ENCODE measurements around the gene PCNX4. TPM values are rescaled to one million over a fixed set of nuclear protein-coding genes. Genes with fewer than 3 reads are reported as not detected.

Gene PCNX4
- total RNA-seq, 1 donor from 2014 or later = 63.8 TPM

DNA sequence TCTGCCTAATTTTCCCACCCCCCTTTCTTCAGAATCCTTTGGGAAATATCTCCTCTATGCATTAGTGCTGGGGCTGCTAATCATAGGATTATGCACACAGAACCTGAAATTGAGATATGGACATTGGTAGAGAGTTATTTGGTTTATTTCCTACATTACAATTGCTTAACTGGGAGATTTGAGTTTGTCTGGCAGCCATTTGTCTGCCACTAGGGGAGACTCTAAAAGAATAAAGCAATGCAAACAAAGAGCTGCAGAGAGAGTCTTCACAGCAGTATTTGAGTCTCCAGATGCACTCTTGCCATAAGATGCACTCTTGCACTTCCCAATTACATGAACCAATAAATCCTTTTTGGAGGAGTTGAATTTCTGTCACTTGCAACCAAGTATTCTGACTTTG is 12.0 kb upstream of the PCNX4 start:
- no peak for DNase-seq (ENCODE audit: low read depth)
- TF ChIP-seq, protein P1, sequence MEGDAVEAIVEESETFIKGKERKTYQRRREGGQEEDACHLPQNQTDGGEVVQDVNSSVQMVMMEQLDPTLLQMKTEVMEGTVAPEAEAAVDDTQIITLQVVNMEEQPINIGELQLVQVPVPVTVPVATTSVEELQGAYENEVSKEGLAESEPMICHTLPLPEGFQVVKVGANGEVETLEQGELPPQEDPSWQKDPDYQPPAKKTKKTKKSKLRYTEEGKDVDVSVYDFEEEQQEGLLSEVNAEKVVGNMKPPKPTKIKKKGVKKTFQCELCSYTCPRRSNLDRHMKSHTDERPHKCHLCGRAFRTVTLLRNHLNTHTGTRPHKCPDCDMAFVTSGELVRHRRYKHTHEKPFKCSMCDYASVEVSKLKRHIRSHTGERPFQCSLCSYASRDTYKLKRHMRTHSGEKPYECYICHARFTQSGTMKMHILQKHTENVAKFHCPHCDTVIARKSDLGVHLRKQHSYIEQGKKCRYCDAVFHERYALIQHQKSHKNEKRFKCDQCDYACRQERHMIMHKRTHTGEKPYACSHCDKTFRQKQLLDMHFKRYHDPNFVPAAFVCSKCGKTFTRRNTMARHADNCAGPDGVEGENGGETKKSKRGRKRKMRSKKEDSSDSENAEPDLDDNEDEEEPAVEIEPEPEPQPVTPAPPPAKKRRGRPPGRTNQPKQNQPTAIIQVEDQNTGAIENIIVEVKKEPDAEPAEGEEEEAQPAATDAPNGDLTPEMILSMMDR (conservative IDR thresholded peaks at IDR 0.05; ENCODE audit: low read depth, low read length) = peak; percentile 32
- H3K4me3 ChIP-seq (ENCODE audit: low read depth, low read length) = no peak overlapping the region

DNA sequence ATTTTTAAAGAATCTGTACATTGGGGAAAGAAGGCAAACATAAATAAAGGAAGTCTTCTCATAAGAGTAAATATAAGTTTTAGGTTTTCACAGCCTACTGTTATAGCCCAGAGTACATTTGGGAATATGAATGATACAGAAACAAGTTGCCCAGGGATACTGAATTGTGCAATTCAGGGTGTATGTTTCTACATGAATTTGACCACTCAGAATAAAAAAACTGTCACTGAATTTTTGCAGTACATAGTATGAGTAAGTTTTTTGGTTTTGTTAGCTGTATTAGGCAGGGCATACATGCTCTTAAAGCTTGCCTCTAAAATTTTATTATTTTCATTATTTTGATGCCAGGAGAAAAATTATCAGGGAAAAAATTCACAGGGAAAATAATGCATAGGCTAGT is 6.6 kb upstream of the PCNX4 start:
- no peak overlapping the region for H3K4me3 ChIP-seq (ENCODE audit: low read depth, low read length)
- TF ChIP-seq, protein P1 (conservative IDR thresholded peaks at IDR 0.05; ENCODE audit: low read depth, low read length) = no peak
- DNase-seq (ENCODE audit: low read depth) = no peak

DNA sequence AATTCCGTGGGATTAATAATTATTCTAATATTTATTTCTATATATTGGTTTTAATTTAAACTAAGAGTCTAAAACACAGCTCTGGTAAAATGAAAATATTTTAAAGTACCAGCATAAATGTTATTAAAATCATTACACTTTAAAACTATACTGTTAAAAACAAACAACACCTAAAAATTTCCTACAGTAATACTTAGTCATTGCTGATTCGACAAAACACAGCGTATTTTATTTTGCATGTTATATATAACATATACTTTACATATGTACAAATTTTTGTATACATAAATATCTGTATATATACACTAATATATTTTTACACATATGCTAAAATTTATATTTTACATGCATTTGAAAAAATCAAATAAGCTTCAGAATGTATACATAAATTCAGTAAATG is 6.0 kb upstream of the PCNX4 start:
- TF ChIP-seq, protein P1 (conservative IDR thresholded peaks at IDR 0.05; ENCODE audit: low read depth, low read length) = no peak
- no peak overlapping the region for H3K4me3 ChIP-seq (ENCODE audit: low read depth, low read length)
- DNase-seq (ENCODE audit: low read depth) = no peak

GRCh38 chr14:60087668-60088067 is 4.1 kb upstream of the PCNX4 start:
- TF ChIP-seq, protein P1 (conservative IDR thresholded peaks at IDR 0.05; ENCODE audit: low read depth, low read length) = no peak
- H3K4me3 ChIP-seq (ENCODE audit: low read depth, low read length) = no peak overlapping the region
- DNase-seq (ENCODE audit: low read depth) = no peak

- DNase-seq (ENCODE audit: low read depth) = no peak
- TF ChIP-seq, protein P1 (conservative IDR thresholded peaks at IDR 0.05; ENCODE audit: low read depth, low read length) = no peak
- H3K4me3 ChIP-seq (ENCODE audit: low read depth, low read length) = no peak overlapping the region
Observed at GRCh38 chr14:60089221-60089620, 2.5 kb upstream of the PCNX4 start.

GRCh38 chr14:60090864-60091519 is 731 bp upstream of the PCNX4 start:
- H3K4me3 ChIP-seq (ENCODE audit: low read depth, low read length) = peak overlapping the region; percentile 89
- TF ChIP-seq, protein P1 (conservative IDR thresholded peaks at IDR 0.05; ENCODE audit: low read depth, low read length) = no peak
- no peak for DNase-seq (ENCODE audit: low read depth)

DNA sequence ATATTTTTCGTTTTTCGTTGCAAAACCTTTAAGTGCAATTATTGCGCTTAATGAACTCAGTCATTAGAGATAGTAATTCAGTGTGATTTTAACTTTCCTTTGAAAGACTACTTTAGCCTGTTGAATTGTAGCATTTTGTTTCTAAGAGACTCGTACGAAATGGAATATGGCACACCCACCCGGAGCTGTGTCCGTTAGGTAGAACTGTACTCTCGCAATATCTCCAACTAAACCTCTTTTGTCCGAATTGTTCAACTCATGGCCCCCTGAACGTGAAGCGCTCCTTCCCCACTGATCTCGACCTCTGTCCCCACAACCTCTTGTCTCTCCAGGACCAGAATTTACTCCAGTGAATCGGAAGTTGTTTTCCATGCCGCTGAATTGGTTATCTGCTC is 800 bp downstream of the PCNX4 start:
- TF ChIP-seq, protein P1 (conservative IDR thresholded peaks at IDR 0.05; ENCODE audit: low read depth, low read length) = no peak
- DNase-seq (ENCODE audit: low read depth) = no peak
- peak overlapping the region; percentile 89 for H3K4me3 ChIP-seq (ENCODE audit: low read depth, low read length)
